Measurements from ENCODE around the gene ELF2.
"Not testable (repeated sequence)": the region's sequence is repeated elsewhere in the genome, so short reads cannot be mapped to it uniquely, and the experiment has no call there.

The ELF2 gene

DNA sequence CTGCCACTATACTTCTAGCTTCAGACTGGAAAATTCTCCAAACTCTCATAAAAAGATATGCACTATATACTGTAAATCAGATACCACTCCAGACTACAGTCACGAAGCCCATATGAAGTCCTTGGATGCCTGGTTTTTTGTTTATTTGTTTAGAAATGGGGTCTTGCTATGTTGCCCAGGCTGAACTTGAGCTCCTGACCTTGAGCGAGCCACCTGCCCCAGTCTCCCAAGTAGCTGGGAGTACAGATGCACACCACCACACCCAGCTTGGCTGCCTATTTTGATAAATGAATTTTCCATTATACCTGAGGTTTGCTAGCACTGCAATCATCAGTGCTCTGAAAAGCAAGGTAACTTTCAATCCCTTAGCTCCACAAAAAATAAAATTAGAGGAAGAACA is 53.1 kb downstream of the ELF2 start:
- Mint-ChIP-seq H3K27ac (ENCODE audit: low read depth) (no peak overlapping the region), H3K4me1 (no peaks in the 10 kb centered on the region), H3K4me3 (no peak overlapping the region), H3K27me3 (no peaks in the 10 kb centered on the region), H3K36me3 (ENCODE audit: insufficient read depth) (no peaks in the 10 kb centered on the region), H3K9me3 (no peaks in the 10 kb centered on the region)
- ATAC-seq (replicated peaks; ENCODE audit: extremely low read depth, poor library complexity, severe bottlenecking), result no peak
- DNase-seq (ENCODE audit: low spot score in 2 of 2), result no peak

DNA sequence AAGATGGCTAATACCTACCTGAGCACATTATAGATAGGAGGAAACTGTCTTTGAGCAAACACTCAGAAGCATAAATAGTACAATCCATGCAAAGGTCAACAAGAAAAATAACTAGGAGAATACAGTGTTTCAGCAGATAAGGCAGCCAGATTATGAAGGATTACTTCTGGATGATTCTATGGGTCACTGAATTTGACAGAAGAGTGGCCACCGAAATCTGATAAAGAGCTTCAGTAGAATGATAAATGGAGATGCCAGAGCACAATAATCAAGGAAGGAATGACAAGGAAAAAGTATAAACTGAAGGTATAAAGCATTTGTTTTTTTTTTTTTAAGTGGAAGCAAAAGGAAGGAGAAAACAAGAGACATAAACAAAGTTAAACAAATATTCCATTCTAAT is 58.7 kb downstream of the ELF2 start:
- no peaks in the 10 kb centered on the region for H3K4me1 Mint-ChIP-seq

DNA sequence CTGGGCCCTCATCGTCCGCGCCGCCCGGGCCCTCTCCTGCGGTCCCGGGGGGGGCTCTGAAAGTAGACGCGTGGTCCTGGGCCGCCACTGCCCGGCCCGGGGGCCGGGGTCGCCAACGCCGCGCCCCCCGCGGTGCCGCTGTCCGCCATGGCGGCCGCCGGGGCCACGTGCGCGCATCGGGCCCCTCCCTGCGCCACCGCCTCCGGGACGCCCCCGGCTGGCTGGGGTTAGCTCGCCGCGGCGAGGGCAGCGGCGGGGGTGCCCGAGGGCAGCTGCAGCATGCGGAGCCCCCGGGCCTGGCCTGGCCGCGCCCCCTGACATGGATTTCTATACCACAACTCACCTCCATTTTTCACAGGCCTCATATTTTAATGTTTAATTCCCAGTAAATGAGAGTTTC is 61.8 kb downstream of the ELF2 start:
- Mint-ChIP-seq H3K4me1 (no peaks in the 10 kb centered on the region), H3K27ac (ENCODE audit: low read depth) (no peak overlapping the region), H3K27me3 (no peaks in the 10 kb centered on the region), H3K4me3 (no peak overlapping the region), H3K9me3 (no peaks in the 10 kb centered on the region), H3K36me3 (ENCODE audit: insufficient read depth) (peaks cover 2% of the 10 kb centered on the region)
- ATAC-seq (replicated peaks; ENCODE audit: extremely low read depth, poor library complexity, severe bottlenecking) (no peak), DNase-seq (ENCODE audit: low spot score in 2 of 2) (no peak)

More for the DNA sequence above, 58.7 kb downstream of the ELF2 start:
- ATAC-seq (replicated peaks; ENCODE audit: extremely low read depth, poor library complexity, severe bottlenecking) (no peak), DNase-seq (ENCODE audit: low spot score in 2 of 2) (no peak)
- H3K27me3 Mint-ChIP-seq, result no peaks in the 10 kb centered on the region
- no peak overlapping the region for H3K27ac Mint-ChIP-seq (ENCODE audit: low read depth)
- H3K9me3 Mint-ChIP-seq, result no peaks in the 10 kb centered on the region
- peaks cover 2% of the 10 kb centered on the region for H3K36me3 Mint-ChIP-seq (ENCODE audit: insufficient read depth)
- H3K4me3 Mint-ChIP-seq, result no peak overlapping the region

DNA sequence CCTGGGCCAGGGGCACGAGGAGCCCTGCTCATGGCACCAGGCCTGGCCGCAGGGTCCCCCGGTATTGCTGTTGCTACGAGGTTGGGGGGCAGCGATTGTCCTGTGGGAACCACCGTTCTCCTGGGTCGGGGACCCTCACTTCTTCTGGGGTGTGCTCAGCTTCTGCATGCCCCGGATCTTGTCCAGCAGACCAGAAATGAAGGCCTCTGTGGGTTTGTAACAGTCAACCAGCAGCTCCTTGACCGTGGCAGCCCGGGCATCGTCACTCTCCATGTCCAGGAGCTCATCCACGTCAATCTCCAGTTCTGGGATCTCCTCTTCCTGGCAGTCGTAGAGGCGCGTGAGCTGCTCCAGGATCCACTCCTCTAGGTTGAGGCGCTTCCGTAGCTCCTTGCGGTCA is 62.2 kb downstream of the ELF2 start:
- not testable (repeated sequence) for H3K27ac Mint-ChIP-seq (ENCODE audit: low read depth); H3K4me1 Mint-ChIP-seq; H3K27me3 Mint-ChIP-seq; DNase-seq (ENCODE audit: low spot score in 2 of 2); ATAC-seq (replicated peaks; ENCODE audit: extremely low read depth, poor library complexity, severe bottlenecking); H3K36me3 Mint-ChIP-seq (ENCODE audit: insufficient read depth); H3K4me3 Mint-ChIP-seq; H3K9me3 Mint-ChIP-seq

DNA sequence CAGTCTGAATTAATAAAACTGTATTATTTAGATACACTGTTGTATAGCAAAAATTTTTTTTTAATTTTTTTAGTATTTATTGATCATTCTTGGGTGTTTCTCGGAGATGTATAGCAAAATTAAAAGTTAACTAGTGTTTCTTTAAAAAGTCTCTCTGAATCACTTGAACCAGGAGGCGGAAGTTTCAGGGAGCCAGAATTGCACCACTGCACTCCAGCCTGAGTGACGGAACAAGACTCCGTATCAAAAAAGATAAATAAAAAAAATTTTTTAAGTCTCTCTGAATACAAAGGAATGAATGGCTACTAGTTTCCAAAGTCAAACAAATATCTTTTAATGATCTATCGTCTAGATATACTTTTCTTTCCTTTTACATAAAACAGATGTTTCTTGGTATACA is 64.4 kb downstream of the ELF2 start:
- no peak for DNase-seq (ENCODE audit: low spot score in 2 of 2)
- H3K27ac Mint-ChIP-seq (ENCODE audit: low read depth), result no peak overlapping the region
- no peaks in the 10 kb centered on the region for H3K4me1 Mint-ChIP-seq
- no peak for ATAC-seq (replicated peaks; ENCODE audit: extremely low read depth, poor library complexity, severe bottlenecking)
- H3K4me3 Mint-ChIP-seq, result no peak overlapping the region
- no peaks in the 10 kb centered on the region for H3K9me3 Mint-ChIP-seq
- peaks cover 2% of the 10 kb centered on the region for H3K36me3 Mint-ChIP-seq (ENCODE audit: insufficient read depth)
- no peaks in the 10 kb centered on the region for H3K27me3 Mint-ChIP-seq

DNA sequence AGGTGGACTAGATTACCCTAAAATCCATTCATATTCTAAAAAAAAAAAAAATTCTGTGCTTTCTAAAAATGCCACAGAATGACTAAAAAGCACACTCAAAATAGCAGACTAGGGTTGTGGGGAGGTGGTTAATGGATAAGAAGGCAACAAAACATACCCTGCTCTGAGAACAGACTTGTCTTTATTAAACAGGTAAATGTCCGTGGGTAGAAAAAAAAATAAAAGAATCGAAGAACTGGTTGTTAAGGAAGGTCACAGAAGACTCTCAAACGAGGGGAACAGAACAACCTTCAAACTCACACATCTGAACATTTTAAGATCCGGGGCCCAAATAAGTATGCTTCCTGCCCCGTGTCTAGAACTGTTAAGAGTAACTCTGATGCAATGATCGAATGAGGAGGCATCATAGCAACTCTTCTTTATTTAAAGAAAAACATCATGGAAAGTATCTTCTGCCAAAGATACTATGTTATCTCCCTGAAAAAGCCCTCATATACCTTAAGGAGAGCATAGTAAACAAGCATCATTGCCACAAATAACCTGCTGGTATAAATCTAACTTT is 68.4 kb downstream of the ELF2 start:
- no peak overlapping the region for H3K27ac Mint-ChIP-seq (ENCODE audit: low read depth)
- no peak for ATAC-seq (replicated peaks; ENCODE audit: extremely low read depth, poor library complexity, severe bottlenecking)
- no peak overlapping the region for H3K4me3 Mint-ChIP-seq

DNA sequence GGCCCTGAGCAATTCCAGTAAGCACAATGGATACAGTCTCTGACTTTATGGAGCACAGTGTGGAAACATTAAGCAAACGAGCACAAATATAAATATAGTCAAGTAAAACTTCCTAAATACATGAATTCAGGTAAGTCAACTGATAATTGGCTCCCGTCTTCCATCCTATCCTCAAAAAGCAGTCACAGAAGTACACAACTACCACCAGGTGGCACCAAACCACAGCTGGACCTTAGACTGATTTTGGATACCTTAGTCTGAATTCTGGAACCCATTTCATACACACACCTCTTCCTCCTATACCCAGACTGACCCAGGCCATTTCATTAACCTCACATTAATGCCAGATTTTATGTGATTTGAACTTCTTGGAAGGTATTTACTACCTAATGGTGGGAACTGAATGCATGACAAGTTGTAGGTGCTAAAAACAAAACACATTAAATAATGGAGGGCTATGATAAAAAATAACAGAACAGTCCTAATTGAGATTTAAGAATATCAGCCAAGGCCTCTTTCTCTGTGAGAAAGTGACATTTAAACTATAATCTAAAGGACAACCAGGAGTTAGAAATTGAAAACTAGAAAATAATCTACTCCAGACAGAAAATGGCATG is 77.5 kb downstream of the ELF2 start:
- H3K27me3 Mint-ChIP-seq, result no peaks in the 10 kb centered on the region
- no peak overlapping the region for H3K27ac Mint-ChIP-seq (ENCODE audit: low read depth)
- H3K9me3 Mint-ChIP-seq, result no peaks in the 10 kb centered on the region
- H3K36me3 Mint-ChIP-seq (ENCODE audit: insufficient read depth), result peaks cover 2% of the 10 kb centered on the region
- no peak overlapping the region for H3K4me3 Mint-ChIP-seq
- H3K4me1 Mint-ChIP-seq, result peaks cover 5% of the 10 kb centered on the region
- ATAC-seq (replicated peaks; ENCODE audit: extremely low read depth, poor library complexity, severe bottlenecking), result peak; percentile 64
- DNase-seq (ENCODE audit: low spot score in 2 of 2), result peak; percentile 36 to 63

More for the DNA sequence above, 68.4 kb downstream of the ELF2 start:
- H3K9me3 Mint-ChIP-seq, result no peaks in the 10 kb centered on the region
- H3K4me1 Mint-ChIP-seq, result no peaks in the 10 kb centered on the region
- H3K36me3 Mint-ChIP-seq (ENCODE audit: insufficient read depth), result peaks cover 2% of the 10 kb centered on the region
- no peaks in the 10 kb centered on the region for H3K27me3 Mint-ChIP-seq
- DNase-seq (ENCODE audit: low spot score in 2 of 2), result no peak

DNA sequence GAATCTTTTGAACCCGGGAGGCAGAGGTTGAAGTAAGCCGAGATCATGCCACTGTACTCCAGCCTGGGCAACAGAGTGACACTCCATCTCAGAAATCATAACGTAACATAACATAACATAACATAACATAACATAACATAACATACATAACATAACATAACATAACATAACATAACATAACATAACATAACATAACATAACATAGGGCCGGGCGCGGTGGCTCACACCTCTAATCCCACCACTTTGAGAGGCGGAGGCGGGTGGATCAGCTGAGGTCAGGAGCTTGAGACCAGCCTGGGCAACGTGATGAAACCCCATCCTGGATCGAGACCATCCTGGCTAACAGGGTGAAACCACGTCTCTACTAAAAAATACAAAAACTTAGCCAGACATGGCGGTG is 84.7 kb downstream of the ELF2 start:
- no peak for ATAC-seq (replicated peaks; ENCODE audit: extremely low read depth, poor library complexity, severe bottlenecking)
- Mint-ChIP-seq H3K36me3 (ENCODE audit: insufficient read depth) (peaks cover 2% of the 10 kb centered on the region), H3K9me3 (no peaks in the 10 kb centered on the region), H3K4me3 (no peak overlapping the region), H3K27me3 (no peaks in the 10 kb centered on the region), H3K4me1 (no peaks in the 10 kb centered on the region), H3K27ac (ENCODE audit: low read depth) (no peak overlapping the region)
- DNase-seq (ENCODE audit: low spot score in 2 of 2), result no peak

DNA sequence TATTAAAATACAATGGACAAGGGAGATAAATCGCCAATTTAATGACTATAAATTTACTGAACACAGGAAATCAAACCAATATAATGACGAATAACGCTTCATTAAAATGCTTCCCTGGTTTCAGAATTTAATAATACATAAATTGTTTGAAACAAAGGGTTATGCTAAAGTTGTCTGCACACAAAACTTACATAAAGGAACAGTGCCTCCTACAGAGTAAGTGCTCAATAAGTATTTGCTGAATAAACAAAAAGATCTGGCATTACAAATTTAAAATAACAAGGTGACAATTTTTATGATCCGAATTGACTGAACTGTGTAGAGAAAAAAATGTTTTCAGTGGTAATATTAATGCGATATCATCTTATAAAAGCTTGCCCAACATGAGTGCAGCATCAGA is 91.9 kb downstream of the ELF2 start:
- Mint-ChIP-seq H3K36me3 (ENCODE audit: insufficient read depth) (peaks cover 23% of the 10 kb centered on the region), H3K4me3 (peak overlapping the region; percentile 100), H3K9me3 (no peaks in the 10 kb centered on the region), H3K4me1 (peaks cover 26% of the 10 kb centered on the region), H3K27me3 (no peaks in the 10 kb centered on the region), H3K27ac (ENCODE audit: low read depth) (peak overlapping the region; percentile 99)
- DNase-seq (ENCODE audit: low spot score in 2 of 2), result no peak
- no peak for ATAC-seq (replicated peaks; ENCODE audit: extremely low read depth, poor library complexity, severe bottlenecking)

DNA sequence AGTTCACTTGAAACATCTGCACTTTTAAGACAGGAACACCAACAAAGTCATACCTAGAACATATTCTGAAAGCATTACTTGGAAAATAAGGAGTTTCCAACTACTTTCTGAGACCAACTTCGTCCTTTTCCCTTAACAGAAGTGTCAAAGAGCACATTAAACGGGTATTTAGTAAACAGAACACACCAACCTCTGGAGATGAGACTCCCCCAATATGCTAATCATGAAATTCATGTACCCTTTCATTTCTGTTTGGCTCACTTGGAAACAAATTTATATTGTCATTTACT is 92.3 kb downstream of the ELF2 start:
- Mint-ChIP-seq H3K27me3 (no peaks in the 10 kb centered on the region), H3K9me3 (no peaks in the 10 kb centered on the region), H3K36me3 (ENCODE audit: insufficient read depth) (peaks cover 23% of the 10 kb centered on the region), H3K27ac (ENCODE audit: low read depth) (peak overlapping the region; percentile 99), H3K4me1 (peaks cover 26% of the 10 kb centered on the region), H3K4me3 (peak overlapping the region; percentile 100)
- DNase-seq (ENCODE audit: low spot score in 2 of 2) (no peak), ATAC-seq (replicated peaks; ENCODE audit: extremely low read depth, poor library complexity, severe bottlenecking) (no peak)

DNA sequence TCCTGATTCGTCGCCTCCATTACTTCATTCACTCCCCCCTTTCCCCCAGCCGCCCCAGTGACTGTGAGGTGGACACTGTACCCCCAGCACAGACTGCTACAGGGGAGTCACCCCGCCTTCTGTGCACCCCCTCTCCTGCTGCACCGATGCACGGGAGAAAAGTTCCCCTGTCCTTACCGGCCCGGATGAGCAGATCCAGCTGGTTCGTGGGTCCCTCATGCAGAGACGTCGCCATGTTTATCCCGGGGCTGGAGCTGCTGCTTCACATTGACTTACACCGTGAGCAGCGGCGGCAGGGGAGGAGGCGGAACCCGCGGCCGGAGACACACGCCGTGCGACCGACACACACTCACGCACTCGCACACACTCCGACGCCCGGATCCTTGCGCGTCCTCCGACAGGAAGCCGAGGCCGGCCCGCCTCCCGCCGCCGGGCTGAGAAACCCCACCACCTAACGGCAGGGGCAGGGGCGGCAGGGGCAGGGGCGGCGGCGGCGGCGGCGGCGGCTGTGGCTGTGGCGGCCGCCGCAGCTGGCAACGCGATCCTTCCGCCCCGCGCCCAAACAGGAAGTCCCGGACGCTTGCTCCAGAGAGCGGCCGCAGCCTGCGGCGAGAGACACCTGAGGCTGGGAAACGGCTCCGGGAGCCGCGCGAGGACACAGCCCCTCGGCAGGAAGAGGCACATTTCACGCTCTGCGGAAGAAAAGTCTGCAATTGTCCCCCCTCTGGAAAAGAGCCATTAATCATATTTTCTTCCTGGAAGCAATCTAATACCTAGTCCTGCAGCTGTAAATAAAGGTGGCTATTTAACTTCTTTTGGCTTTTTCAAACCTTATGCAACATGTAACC is 92.8 kb downstream of the ELF2 start:
- Mint-ChIP-seq H3K27me3 (no peaks in the 10 kb centered on the region), H3K27ac (ENCODE audit: low read depth) (peak overlapping the region; percentile 99), H3K4me3 (peak overlapping the region; percentile 100), H3K36me3 (ENCODE audit: insufficient read depth) (peaks cover 23% of the 10 kb centered on the region), H3K4me1 (peaks cover 26% of the 10 kb centered on the region), H3K9me3 (no peaks in the 10 kb centered on the region)
- DNase-seq (ENCODE audit: low spot score in 2 of 2), result peak; percentile 61 to 64
- peak; percentile 37 for ATAC-seq (replicated peaks; ENCODE audit: extremely low read depth, poor library complexity, severe bottlenecking)

DNA sequence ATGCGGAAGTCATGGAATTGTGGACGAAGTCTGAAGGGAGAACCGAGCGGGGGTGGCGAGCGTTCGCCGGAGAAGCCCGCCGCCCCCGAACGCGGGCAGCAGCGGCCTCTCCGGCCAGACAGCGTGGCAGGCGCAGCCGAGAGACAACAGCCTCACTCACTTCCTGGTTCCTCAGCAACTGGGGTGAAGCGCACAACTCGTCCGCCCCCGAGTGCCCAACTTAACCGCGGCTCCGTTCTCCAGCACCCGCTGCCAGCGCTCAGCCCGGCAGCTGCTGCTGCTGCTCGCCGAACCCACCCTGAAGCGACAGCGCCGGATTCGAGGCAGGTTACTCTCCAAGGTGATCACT is 93.4 kb downstream of the ELF2 start:
- peaks cover 23% of the 10 kb centered on the region for H3K36me3 Mint-ChIP-seq (ENCODE audit: insufficient read depth)
- no peak for DNase-seq (ENCODE audit: low spot score in 2 of 2)
- no peaks in the 10 kb centered on the region for H3K9me3 Mint-ChIP-seq
- ATAC-seq (replicated peaks; ENCODE audit: extremely low read depth, poor library complexity, severe bottlenecking), result peak; percentile 55
- peak overlapping the region; percentile 99 for H3K27ac Mint-ChIP-seq (ENCODE audit: low read depth)
- H3K4me1 Mint-ChIP-seq, result peaks cover 26% of the 10 kb centered on the region
- H3K4me3 Mint-ChIP-seq, result peak overlapping the region; percentile 100
- no peaks in the 10 kb centered on the region for H3K27me3 Mint-ChIP-seq

Data from central memory CD8-positive, alpha-beta T cell (primary cell).